Panc1 (cell line): ENCODE data around the gene TNPO2. TPM values are rescaled to one million over a fixed set of nuclear protein-coding genes. Genes with fewer than 3 reads are reported as not detected.

Source experiments
- ATAC-seq: fragments of 200-7000 bp; cut with Tn5 transposase; 2 replicates; pipeline ENCODE4 v1.9.1; 2020; ENCODE audit warnings: mild to moderate bottlenecking, moderate library complexity
- BruUV-seq: library from RNA; stranded (reverse); fragments of 400-500 nt; replicated peaks from 2 replicates; lab custom pipeline; 2021; lab: Mats Ljungman, UMichigan
- CTCF ChIA-PET: fragments of 300-600 bp; sonication (Branson Sonifier 250); formaldehyde crosslinking; loops from one replicate; lab custom pipeline; 2022; ENCODE audit warnings: antibody characterized with exemption; lab: Charles Lee
- POLR2A ChIA-PET: fragments of 300-600 bp; sonication (Branson Sonifier 250); formaldehyde crosslinking; loops from one replicate; lab custom pipeline; 2022; ENCODE audit warnings: antibody characterized with exemption; lab: Charles Lee
- DNase-seq: peaks from one replicate; pipeline ENCODE4 v3.0.0-alpha.2; 2010; ENCODE audit warnings: low read depth, low spot score
- H3K27ac ChIP-seq: 2 replicates; pipeline ENCODE4 v1.5.1; 2011; ENCODE audit warnings: mild to moderate bottlenecking, low read length, inconsistent platforms
- H3K27me3 ChIP-seq: fragments of 200-500 bp; sonication (Bioruptor generic); 2 replicates; pipeline ENCODE4 v1.6.0; 2014; ENCODE audit warnings: low read length, inconsistent platforms; ENCODE audit not compliant: control insufficient read depth, insufficient read depth
- H3K36me3 ChIP-seq: fragments of 200-500 bp; sonication (Bioruptor generic); 2 replicates; pipeline ENCODE4 v1.5.1; 2014; ENCODE audit warnings: inconsistent platforms, mild to moderate bottlenecking, low read length, moderate library complexity; ENCODE audit not compliant: control insufficient read depth, insufficient read depth
- H3K4me1 ChIP-seq: 2 replicates; pipeline ENCODE4 v1.5.1; 2011; ENCODE audit warnings: inconsistent platforms, mild to moderate bottlenecking, low read length, moderate library complexity; ENCODE audit not compliant: control insufficient read depth, insufficient read depth
- H3K4me3 ChIP-seq, 2 experiments: 2 replicates each; pipeline ENCODE4 v1.5.1; 2011 to 2012; ENCODE audit warnings: low read depth in 2 of 2, low read length in 2 of 2, mild to moderate bottlenecking in 2 of 2, inconsistent platforms in 1 of 2, moderate library complexity in 1 of 2
- H3K9me3 ChIP-seq: fragments of 200-500 bp; sonication (Bioruptor generic); 2 replicates; pipeline ENCODE4 v1.5.1; 2014; ENCODE audit warnings: low read depth, mild to moderate bottlenecking, inconsistent platforms, low read length, moderate library complexity; ENCODE audit not compliant: control insufficient read depth, insufficient read depth
- POLR2AphosphoS5 ChIP-seq: IDR thresholded peaks from 2 replicates; pipeline ENCODE4 v1.6.1; 2012; ENCODE audit warnings: mild to moderate bottlenecking, low read depth, low read length, moderate library complexity
- SIN3A ChIP-seq: IDR thresholded peaks from 2 replicates; pipeline ENCODE4 v1.6.1; 2012; ENCODE audit warnings: low read depth, mild to moderate bottlenecking, low read length, moderate library complexity, borderline replicate concordance; ENCODE audit not compliant: insufficient read depth
- TCF7L2 ChIP-seq: IDR thresholded peaks from 2 replicates; pipeline ENCODE4 v1.6.1; 2011; ENCODE audit warnings: mild to moderate bottlenecking, low read depth, low read length, inconsistent platforms
- in situ Hi-C: cut with HindIII; loops from 2 replicates; pipeline ENCODE4 v1.10.0; 2016; ENCODE audit warnings: low sequenced_read_pairs, low pct_unique_long_range_greater_than_20kb
- intact Hi-C: fragments of 100-400 bp; cut with micrococcal nuclease; formaldehyde crosslinking; loops from one replicate; pipeline ENCODE4 v1.10.0; 2022; ENCODE audit not compliant: unreplicated experiment
- total RNA-seq: library from RNA; stranded (reverse); gene quantifications from one replicate; pipeline ENCODE4 v1.2.1, GENCODE V29; 2021; ENCODE audit not compliant: unreplicated experiment
- TF ChIP-seq, protein P1 (sequence below), 2 experiments: IDR thresholded peaks; 2 replicates each; pipeline ENCODE4 v1.6.1; 2011 to 2012; ENCODE audit warnings: low read depth in 2 of 2, control low read depth in 1 of 2, low read length in 1 of 2, mild to moderate bottlenecking in 1 of 2, moderate library complexity in 1 of 2; ENCODE audit not compliant: insufficient read depth in 1 of 2
- TF ChIP-seq, protein P2 (sequence below): fragments of 450-650 bp; IDR thresholded peaks from 2 replicates; pipeline ENCODE4 v1.5.1; 2017; ENCODE audit warnings: mild to moderate bottlenecking

Gene TNPO2
- total RNA-seq, 1 experiment from 2014 or later, result 83.3 TPM

DNA sequence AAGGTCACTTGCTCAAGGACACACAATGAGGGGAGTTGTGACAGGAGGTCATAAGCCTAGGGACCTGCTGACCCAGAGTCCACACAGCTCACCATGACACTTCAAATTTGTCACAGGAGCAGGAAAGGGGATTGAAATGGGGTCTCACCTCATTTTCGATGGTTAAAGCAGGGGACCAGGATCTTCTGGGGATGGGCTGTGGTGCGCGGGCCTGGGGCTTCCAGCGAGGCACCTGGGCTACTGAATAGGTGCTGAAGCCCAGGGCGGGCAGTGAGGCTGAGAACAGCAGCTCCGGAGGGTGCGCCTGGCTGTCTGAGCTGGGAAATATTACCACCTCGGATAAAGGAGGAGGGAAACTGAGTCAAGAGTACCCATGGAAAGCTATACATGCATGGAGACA lies 68.2 kb downstream of the TNPO2 start:
- ChIA-PET CTCF (no interaction called here), POLR2A (no interaction called here)
- intact Hi-C loops, result no loop called here
- Histone ChIP-seq H3K4me1 (no peaks in the 10 kb centered on the region), H3K4me3 (no peak overlapping the region), H3K36me3 (no peaks in the 10 kb centered on the region), H3K9me3 (no peaks in the 10 kb centered on the region), H3K27me3 (no peaks in the 10 kb centered on the region), H3K27ac (no peak overlapping the region)
- ATAC-seq (no peak), DNase-seq (no peak)
- BruUV-seq, result no TSS peak
- TF ChIP-seq SIN3A (no peak), TCF7L2 (no peak), POLR2AphosphoS5 (no peak)
- TF ChIP-seq, protein P1, sequence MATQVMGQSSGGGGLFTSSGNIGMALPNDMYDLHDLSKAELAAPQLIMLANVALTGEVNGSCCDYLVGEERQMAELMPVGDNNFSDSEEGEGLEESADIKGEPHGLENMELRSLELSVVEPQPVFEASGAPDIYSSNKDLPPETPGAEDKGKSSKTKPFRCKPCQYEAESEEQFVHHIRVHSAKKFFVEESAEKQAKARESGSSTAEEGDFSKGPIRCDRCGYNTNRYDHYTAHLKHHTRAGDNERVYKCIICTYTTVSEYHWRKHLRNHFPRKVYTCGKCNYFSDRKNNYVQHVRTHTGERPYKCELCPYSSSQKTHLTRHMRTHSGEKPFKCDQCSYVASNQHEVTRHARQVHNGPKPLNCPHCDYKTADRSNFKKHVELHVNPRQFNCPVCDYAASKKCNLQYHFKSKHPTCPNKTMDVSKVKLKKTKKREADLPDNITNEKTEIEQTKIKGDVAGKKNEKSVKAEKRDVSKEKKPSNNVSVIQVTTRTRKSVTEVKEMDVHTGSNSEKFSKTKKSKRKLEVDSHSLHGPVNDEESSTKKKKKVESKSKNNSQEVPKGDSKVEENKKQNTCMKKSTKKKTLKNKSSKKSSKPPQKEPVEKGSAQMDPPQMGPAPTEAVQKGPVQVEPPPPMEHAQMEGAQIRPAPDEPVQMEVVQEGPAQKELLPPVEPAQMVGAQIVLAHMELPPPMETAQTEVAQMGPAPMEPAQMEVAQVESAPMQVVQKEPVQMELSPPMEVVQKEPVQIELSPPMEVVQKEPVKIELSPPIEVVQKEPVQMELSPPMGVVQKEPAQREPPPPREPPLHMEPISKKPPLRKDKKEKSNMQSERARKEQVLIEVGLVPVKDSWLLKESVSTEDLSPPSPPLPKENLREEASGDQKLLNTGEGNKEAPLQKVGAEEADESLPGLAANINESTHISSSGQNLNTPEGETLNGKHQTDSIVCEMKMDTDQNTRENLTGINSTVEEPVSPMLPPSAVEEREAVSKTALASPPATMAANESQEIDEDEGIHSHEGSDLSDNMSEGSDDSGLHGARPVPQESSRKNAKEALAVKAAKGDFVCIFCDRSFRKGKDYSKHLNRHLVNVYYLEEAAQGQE (IDR thresholded peaks at IDR 0.05; ENCODE audit: insufficient read depth in 1 of 2, low read depth in 2 of 2, low read length in 1 of 2), result no peak
- TF ChIP-seq, protein P2, sequence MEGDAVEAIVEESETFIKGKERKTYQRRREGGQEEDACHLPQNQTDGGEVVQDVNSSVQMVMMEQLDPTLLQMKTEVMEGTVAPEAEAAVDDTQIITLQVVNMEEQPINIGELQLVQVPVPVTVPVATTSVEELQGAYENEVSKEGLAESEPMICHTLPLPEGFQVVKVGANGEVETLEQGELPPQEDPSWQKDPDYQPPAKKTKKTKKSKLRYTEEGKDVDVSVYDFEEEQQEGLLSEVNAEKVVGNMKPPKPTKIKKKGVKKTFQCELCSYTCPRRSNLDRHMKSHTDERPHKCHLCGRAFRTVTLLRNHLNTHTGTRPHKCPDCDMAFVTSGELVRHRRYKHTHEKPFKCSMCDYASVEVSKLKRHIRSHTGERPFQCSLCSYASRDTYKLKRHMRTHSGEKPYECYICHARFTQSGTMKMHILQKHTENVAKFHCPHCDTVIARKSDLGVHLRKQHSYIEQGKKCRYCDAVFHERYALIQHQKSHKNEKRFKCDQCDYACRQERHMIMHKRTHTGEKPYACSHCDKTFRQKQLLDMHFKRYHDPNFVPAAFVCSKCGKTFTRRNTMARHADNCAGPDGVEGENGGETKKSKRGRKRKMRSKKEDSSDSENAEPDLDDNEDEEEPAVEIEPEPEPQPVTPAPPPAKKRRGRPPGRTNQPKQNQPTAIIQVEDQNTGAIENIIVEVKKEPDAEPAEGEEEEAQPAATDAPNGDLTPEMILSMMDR, result no peak
- in situ Hi-C loops, result no loop called here

DNA sequence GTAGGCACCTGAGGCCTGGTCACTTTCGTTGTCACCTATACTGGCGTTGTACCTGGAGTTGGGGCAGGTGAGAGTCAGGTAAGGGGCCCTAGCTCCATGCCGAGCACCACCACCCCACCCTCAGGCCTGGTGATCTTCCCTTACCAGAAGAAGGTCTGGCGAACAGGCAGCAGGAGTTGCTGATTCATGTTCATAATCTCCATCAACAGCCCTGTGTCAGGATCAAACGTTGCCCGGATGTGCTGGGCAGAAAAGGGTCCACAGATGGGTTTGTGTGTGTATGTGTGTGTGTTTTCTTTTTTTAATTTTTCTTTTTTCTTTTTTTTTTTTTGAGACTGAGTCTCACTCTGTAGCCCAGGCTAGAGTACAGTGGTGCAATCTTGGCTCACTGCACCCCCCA lies 71.5 kb downstream of the TNPO2 start:
- TF ChIP-seq SIN3A (no peak), TCF7L2 (no peak), POLR2AphosphoS5 (no peak)
- TF ChIP-seq, protein P1 (IDR thresholded peaks at IDR 0.05; ENCODE audit: insufficient read depth in 1 of 2, low read depth in 2 of 2, low read length in 1 of 2), result no peak
- TF ChIP-seq, protein P2, result no peak
- in situ Hi-C loops (no loop called here), intact Hi-C loops (no loop called here)
- Histone ChIP-seq H3K9me3 (no peaks in the 10 kb centered on the region), H3K4me3 (no peak overlapping the region), H3K27me3 (no peaks in the 10 kb centered on the region), H3K4me1 (no peaks in the 10 kb centered on the region), H3K27ac (no peak overlapping the region), H3K36me3 (no peaks in the 10 kb centered on the region)
- DNase-seq (no peak), ATAC-seq (no peak)
- no TSS peak for BruUV-seq
- CTCF ChIA-PET, result no interaction called here
- POLR2A ChIA-PET, result interaction anchor here (0.6 kb wide), 1 partner anchor 39 kb away, joined by 5 read pairs; no protein-coding TSS in a partner anchor
